Brain microvascular endothelial cell (primary cell): ENCODE results near the gene CD81.
A peak's percentile ranks its signal among the peaks of the same experiment; 100 is the strongest.
"Not testable (repeated sequence)": the region's sequence is repeated elsewhere in the genome, so short reads cannot be mapped to it uniquely, and the experiment has no call there.

Experiments
- DNase-seq: peaks from one replicate; pipeline ENCODE4 v3.0.0-alpha.2; 2020
- H3K27ac ChIP-seq: fragments of 250-450 bp; sonication (Bioruptor Pico); 2 replicates; pipeline ENCODE4 v1.5.1; 2020; ENCODE audit warnings: mild to moderate bottlenecking, moderate library complexity
- H3K27me3 ChIP-seq: fragments of 250-450 bp; sonication (Bioruptor Pico); replicated peaks from 2 replicates; pipeline ENCODE4 v1.5.1; 2020; ENCODE audit warnings: mild to moderate bottlenecking
- H3K36me3 ChIP-seq: fragments of 250-450 bp; sonication (Bioruptor Pico); replicated peaks from 2 replicates; pipeline ENCODE4 v1.5.1; 2020; ENCODE audit warnings: mild to moderate bottlenecking
- H3K4me3 ChIP-seq: 2 replicates; pipeline ENCODE4 v1.5.1; 2011; ENCODE audit warnings: low read depth, mild to moderate bottlenecking, control low read depth, low read length, moderate library complexity
- in situ Hi-C: cut with HindIII; loops from 2 replicates; pipeline ENCODE4 v1.10.0; 2017; ENCODE audit warnings: low sequenced_read_pairs, low pct_ligation_motif_present
- TF ChIP-seq, protein P1 (sequence below): IDR thresholded peaks from 2 replicates; pipeline ENCODE4 v1.5.1; 2011; ENCODE audit warnings: low read depth, mild to moderate bottlenecking, moderate library complexity, low read length, control low read depth, inconsistent platforms; ENCODE audit errors: missing control alignments

CD81 gene

DNA sequence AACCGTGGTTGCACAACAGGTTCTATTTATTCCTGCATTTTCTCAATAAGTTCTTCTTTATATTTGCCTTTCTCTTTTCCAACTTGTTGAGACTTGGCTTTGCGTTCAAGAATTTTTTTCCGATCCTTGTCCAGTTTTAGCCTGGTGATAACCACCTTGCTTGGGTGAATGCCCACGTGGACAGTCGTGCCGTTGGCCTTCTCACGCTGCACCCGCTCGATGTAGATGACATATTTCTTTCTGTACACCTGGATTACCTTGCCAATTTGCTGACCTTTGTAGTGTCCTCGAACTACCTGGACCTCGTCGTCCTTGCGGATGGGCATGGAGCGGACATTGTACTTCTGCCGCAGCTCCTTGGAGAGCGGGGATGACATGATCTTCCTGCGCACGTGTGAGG is 41.8 kb upstream of the CD81 start:
- H3K36me3 ChIP-seq, H3K27me3 ChIP-seq, H3K27ac ChIP-seq, DNase-seq, in situ Hi-C loops, H3K4me3 ChIP-seq: not testable (repeated sequence)

DNA sequence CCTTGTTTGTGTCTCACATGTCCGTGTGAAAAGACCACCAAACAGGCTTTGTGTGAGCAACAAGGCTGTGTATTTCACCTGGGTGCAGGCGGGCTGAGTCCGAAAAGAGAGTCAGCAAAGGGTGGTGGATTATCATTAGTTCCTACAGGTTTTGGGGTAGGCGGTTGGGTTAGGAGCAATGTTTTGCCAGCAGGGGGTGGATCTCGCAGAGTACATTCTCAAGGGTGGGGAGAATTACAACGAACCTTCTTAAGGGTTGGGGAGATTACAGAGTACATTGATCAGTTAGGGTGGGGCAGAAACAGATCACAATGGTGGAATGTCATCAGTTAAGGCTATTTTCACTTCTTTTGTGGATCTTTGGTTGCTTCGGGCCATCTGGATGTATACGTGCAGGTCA is 38.4 kb upstream of the CD81 start:
- H3K36me3 ChIP-seq, in situ Hi-C loops, H3K27me3 ChIP-seq, H3K27ac ChIP-seq, H3K4me3 ChIP-seq, DNase-seq: not testable (repeated sequence)
- TF ChIP-seq, protein P1, sequence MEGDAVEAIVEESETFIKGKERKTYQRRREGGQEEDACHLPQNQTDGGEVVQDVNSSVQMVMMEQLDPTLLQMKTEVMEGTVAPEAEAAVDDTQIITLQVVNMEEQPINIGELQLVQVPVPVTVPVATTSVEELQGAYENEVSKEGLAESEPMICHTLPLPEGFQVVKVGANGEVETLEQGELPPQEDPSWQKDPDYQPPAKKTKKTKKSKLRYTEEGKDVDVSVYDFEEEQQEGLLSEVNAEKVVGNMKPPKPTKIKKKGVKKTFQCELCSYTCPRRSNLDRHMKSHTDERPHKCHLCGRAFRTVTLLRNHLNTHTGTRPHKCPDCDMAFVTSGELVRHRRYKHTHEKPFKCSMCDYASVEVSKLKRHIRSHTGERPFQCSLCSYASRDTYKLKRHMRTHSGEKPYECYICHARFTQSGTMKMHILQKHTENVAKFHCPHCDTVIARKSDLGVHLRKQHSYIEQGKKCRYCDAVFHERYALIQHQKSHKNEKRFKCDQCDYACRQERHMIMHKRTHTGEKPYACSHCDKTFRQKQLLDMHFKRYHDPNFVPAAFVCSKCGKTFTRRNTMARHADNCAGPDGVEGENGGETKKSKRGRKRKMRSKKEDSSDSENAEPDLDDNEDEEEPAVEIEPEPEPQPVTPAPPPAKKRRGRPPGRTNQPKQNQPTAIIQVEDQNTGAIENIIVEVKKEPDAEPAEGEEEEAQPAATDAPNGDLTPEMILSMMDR: peak; percentile 10

DNA sequence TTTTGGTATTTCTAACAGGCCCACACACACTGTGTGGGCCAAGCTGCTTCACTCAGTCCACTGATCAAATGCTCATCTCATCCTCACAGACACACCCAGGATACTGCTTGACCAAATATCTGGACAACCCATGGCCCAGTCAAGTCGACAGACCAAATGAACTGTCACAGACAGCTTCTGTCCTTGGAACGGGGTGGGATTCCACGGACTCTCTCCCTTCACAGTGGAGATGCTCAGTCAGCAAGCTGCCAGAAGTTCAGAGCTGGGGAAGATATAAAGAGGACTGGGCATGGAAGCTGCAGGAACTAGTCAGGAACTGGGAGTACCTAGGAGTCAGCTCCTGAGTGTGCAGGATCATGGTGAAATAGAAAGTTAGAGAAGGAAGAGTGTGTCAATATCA is 34.6 kb upstream of the CD81 start:
- no peak for DNase-seq
- in situ Hi-C loops: no loop called here
- TF ChIP-seq, protein P1: no peak
- Histone ChIP-seq H3K27me3 (no peaks in the 10 kb centered on the region), H3K27ac (no peak overlapping the region), H3K4me3 (no peak overlapping the region), H3K36me3 (no peaks in the 10 kb centered on the region)

DNA sequence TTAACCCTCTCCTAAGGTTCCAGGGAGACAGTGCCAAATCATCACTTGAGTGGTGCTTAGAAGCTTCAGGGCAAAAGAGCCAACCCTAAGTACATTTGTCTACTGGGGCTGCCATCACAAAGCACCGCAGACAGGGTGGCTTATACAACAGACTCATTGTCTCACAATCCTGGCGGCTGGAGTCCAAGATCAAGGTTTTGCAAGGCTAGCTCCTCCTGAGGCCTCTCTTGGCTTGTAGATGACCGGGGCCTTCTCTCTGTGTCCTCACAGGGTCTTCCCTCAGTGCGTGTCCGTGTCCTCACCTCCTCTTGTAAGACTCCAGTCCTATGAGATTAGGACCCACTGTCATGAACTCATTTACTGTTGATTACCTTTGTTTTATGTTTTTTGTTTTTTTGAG is 34.1 kb upstream of the CD81 start:
- no peak for DNase-seq
- Histone ChIP-seq H3K36me3 (no peaks in the 10 kb centered on the region), H3K27ac (no peak overlapping the region), H3K4me3 (no peak overlapping the region), H3K27me3 (no peaks in the 10 kb centered on the region)
- in situ Hi-C loops: no loop called here
- TF ChIP-seq, protein P1: no peak

DNA sequence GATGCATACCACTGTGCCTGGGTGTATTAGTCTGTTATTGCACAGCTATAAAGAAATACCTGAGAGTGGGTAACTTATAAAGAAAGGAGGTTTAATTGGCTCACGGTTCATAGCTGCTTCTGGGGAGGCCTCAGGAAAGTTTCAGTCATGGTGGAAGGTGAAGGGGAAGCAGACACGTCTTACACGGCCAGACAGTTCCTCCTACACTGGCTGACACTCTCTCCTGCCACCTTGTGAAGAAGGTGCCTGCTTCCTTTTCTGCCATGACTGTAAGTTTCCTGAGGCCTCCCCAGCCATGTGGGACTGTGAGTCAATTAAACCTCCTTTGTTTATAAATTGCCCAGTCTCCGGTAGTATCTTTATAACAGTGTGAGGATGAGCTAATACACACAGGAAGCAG is 33.6 kb upstream of the CD81 start:
- in situ Hi-C loops: no loop called here
- TF ChIP-seq, protein P1: no peak
- Histone ChIP-seq H3K36me3 (no peaks in the 10 kb centered on the region), H3K27ac (no peak overlapping the region), H3K27me3 (no peaks in the 10 kb centered on the region), H3K4me3 (no peak overlapping the region)
- no peak for DNase-seq

DNA sequence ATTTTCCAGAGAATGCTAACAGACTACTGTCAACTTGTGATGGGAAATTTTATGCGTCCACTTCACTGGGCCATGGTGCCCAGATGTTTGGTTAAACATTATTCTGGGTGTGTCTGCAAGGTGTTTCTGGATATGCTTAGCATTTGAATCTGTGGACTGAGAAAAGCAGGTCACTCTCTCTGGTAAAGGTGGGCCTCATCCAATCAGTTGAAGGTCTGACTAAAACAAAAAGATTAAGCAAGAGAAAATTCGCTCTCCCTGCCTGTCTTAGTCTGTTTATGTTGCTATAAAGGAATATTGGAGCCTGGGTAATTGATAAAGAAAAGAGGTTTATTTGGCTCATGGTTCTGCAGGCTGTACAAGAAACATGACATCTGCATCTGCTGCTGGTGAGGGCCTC is 32.1 kb upstream of the CD81 start:
- TF ChIP-seq, protein P1: no peak
- in situ Hi-C loops: no loop called here
- H3K27me3 ChIP-seq: no peaks in the 10 kb centered on the region
- DNase-seq: no peak
- H3K27ac ChIP-seq: no peak overlapping the region
- no peak overlapping the region for H3K4me3 ChIP-seq
- no peaks in the 10 kb centered on the region for H3K36me3 ChIP-seq

DNA sequence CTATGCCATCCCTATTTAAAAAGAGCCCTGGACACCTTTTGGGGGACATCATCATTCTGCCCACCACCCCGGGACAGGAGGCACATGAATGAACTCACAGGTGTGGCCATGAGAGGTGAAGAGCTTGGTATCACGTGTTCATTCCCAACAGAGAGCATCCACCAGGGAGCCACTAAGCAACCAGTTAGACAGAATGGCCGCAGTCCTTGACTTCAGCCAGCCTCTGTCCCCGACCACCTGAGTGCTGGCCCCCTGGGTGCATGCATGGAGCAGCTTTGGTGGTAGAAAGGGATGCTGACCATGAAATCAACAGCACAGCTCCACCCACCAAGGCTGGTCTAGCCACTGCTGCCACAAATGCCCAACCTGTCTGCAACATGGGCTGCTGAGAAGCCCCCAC is 31.1 kb upstream of the CD81 start:
- Histone ChIP-seq H3K27me3 (no peaks in the 10 kb centered on the region), H3K27ac (no peak overlapping the region), H3K36me3 (no peaks in the 10 kb centered on the region), H3K4me3 (no peak overlapping the region)
- in situ Hi-C loops: no loop called here
- DNase-seq: no peak
- TF ChIP-seq, protein P1: no peak
